ENCODE data around the gene ADSL. TPM values are rescaled to one million over a fixed set of nuclear protein-coding genes. Genes with fewer than 3 reads are reported as not detected.

ADSL gene
- polyA plus RNA-seq, 2 donors = 22.0 to 33.3 TPM

GRCh38 chr22:40396882-40397281 is 50.6 kb downstream of the ADSL start:
- Histone ChIP-seq H3K27me3 (ENCODE audit: control insufficient read depth in 1 of 2, insufficient read depth in 2 of 2, low read length in 2 of 2) (no peaks in the 10 kb centered on the region), H3K9me3 (ENCODE audit: control insufficient read depth in 2 of 2, insufficient read depth in 1 of 2, low read depth in 1 of 2, low read length in 1 of 2) (no peaks in the 10 kb centered on the region), H3K36me3 (ENCODE audit: control insufficient read depth in 2 of 2, insufficient read depth in 2 of 2, low read length in 1 of 2) (peaks cover 5 to 6% of the 10 kb centered on the region in 2 donors), H3K4me1 (ENCODE audit: control insufficient read depth in 2 of 2, insufficient read depth in 2 of 2, low read length in 1 of 2) (peaks cover 0 to 9% of the 10 kb centered on the region in 2 donors), H3K27ac (ENCODE audit: low read depth in 2 of 2, low read length in 1 of 2) (peak overlapping the region; percentile 87 to 94), H3K4me3 (ENCODE audit: low read depth in 1 of 2, low read length in 2 of 2) (no peak overlapping the region)
- 20 to 26% methylated on average over 4 of the region's 4 CpGs for whole genome bisulfite sequencing, 2 donors

- 54 to 58% methylated on average over 1 of the region's 1 CpG for WGBS, 2 donors
These were observed 51.1 kb downstream of the ADSL start for GRCh38 chr22:40397396-40397795.

GRCh38 chr22:40399621-40400020 is 53.3 kb downstream of the ADSL start:
- peaks cover 6 to 16% of the 10 kb centered on the region in 2 donors for H3K36me3 ChIP-seq (ENCODE audit: control insufficient read depth in 2 of 2, insufficient read depth in 2 of 2, low read length in 1 of 2)
- 83 to 87% methylated on average over 2 of the region's 2 CpGs for WGBS, 2 donors
- H3K27me3 ChIP-seq (ENCODE audit: control insufficient read depth in 1 of 2, insufficient read depth in 2 of 2, low read length in 2 of 2) = no peaks in the 10 kb centered on the region

More at GRCh38 chr22:40397396-40397795, 51.1 kb downstream of the ADSL start:
- no peak overlapping the region for H3K4me3 ChIP-seq (ENCODE audit: low read depth in 1 of 2, low read length in 2 of 2)
- no peaks in the 10 kb centered on the region for H3K27me3 ChIP-seq (ENCODE audit: control insufficient read depth in 1 of 2, insufficient read depth in 2 of 2, low read length in 2 of 2)
- peaks cover 0 to 9% of the 10 kb centered on the region in 2 donors for H3K4me1 ChIP-seq (ENCODE audit: control insufficient read depth in 2 of 2, insufficient read depth in 2 of 2, low read length in 1 of 2)
- H3K36me3 ChIP-seq (ENCODE audit: control insufficient read depth in 2 of 2, insufficient read depth in 2 of 2, low read length in 1 of 2) = peaks cover 6 to 10% of the 10 kb centered on the region in 2 donors
- no peaks in the 10 kb centered on the region for H3K9me3 ChIP-seq (ENCODE audit: control insufficient read depth in 2 of 2, insufficient read depth in 1 of 2, low read depth in 1 of 2, low read length in 1 of 2)
- H3K27ac ChIP-seq (ENCODE audit: low read depth in 2 of 2, low read length in 1 of 2) = peak overlapping the region; percentile 74 to 87

GRCh38 chr22:40400159-40400558 is 53.9 kb downstream of the ADSL start:
- H3K36me3 ChIP-seq (ENCODE audit: control insufficient read depth in 2 of 2, insufficient read depth in 2 of 2, low read length in 1 of 2) = peaks cover 8 to 18% of the 10 kb centered on the region in 2 donors
- no peak overlapping the region for H3K4me3 ChIP-seq (ENCODE audit: low read depth in 1 of 2, low read length in 2 of 2)
- WGBS, 2 donors = 66 to 75% methylated on average over 15 of the region's 15 CpGs
- H3K4me1 ChIP-seq (ENCODE audit: control insufficient read depth in 2 of 2, insufficient read depth in 2 of 2, low read length in 1 of 2) = peaks cover 3 to 9% of the 10 kb centered on the region in 2 donors
- H3K27ac ChIP-seq (ENCODE audit: low read depth in 2 of 2, low read length in 1 of 2) = no peak overlapping the region
- H3K9me3 ChIP-seq (ENCODE audit: control insufficient read depth in 2 of 2, insufficient read depth in 1 of 2, low read depth in 1 of 2, low read length in 1 of 2) = no peaks in the 10 kb centered on the region
- H3K27me3 ChIP-seq (ENCODE audit: control insufficient read depth in 1 of 2, insufficient read depth in 2 of 2, low read length in 2 of 2) = no peaks in the 10 kb centered on the region

More at GRCh38 chr22:40399621-40400020, 53.3 kb downstream of the ADSL start:
- no peak overlapping the region for H3K4me3 ChIP-seq (ENCODE audit: low read depth in 1 of 2, low read length in 2 of 2)
- peaks cover 3 to 9% of the 10 kb centered on the region in 2 donors for H3K4me1 ChIP-seq (ENCODE audit: control insufficient read depth in 2 of 2, insufficient read depth in 2 of 2, low read length in 1 of 2)
- H3K27ac ChIP-seq (ENCODE audit: low read depth in 2 of 2, low read length in 1 of 2) = peak overlapping the region in 1 of 2 donors; percentile 48
- H3K9me3 ChIP-seq (ENCODE audit: control insufficient read depth in 2 of 2, insufficient read depth in 1 of 2, low read depth in 1 of 2, low read length in 1 of 2) = no peaks in the 10 kb centered on the region

GRCh38 chr22:40401532-40401931 is 55.2 kb downstream of the ADSL start:
- Histone ChIP-seq H3K4me3 (ENCODE audit: low read depth in 1 of 2, low read length in 2 of 2) (no peak overlapping the region), H3K36me3 (ENCODE audit: control insufficient read depth in 2 of 2, insufficient read depth in 2 of 2, low read length in 1 of 2) (peaks cover 22 to 31% of the 10 kb centered on the region in 2 donors), H3K27ac (ENCODE audit: low read depth in 2 of 2, low read length in 1 of 2) (no peak overlapping the region), H3K27me3 (ENCODE audit: control insufficient read depth in 1 of 2, insufficient read depth in 2 of 2, low read length in 2 of 2) (no peaks in the 10 kb centered on the region), H3K9me3 (ENCODE audit: control insufficient read depth in 2 of 2, insufficient read depth in 1 of 2, low read depth in 1 of 2, low read length in 1 of 2) (no peaks in the 10 kb centered on the region), H3K4me1 (ENCODE audit: control insufficient read depth in 2 of 2, insufficient read depth in 2 of 2, low read length in 1 of 2) (peaks cover 3 to 9% of the 10 kb centered on the region in 2 donors)
- 73 to 90% methylated on average over 4 of the region's 4 CpGs for WGBS, 2 donors

- 88 to 89% methylated on average over 8 of the region's 8 CpGs for WGBS, 2 donors
- Histone ChIP-seq H3K4me3 (ENCODE audit: low read depth in 1 of 2, low read length in 2 of 2) (no peak overlapping the region), H3K27ac (ENCODE audit: low read depth in 2 of 2, low read length in 1 of 2) (no peak overlapping the region), H3K36me3 (ENCODE audit: control insufficient read depth in 2 of 2, insufficient read depth in 2 of 2, low read length in 1 of 2) (peaks cover 26 to 35% of the 10 kb centered on the region in 2 donors), H3K4me1 (ENCODE audit: control insufficient read depth in 2 of 2, insufficient read depth in 2 of 2, low read length in 1 of 2) (peaks cover 3 to 9% of the 10 kb centered on the region in 2 donors), H3K9me3 (ENCODE audit: control insufficient read depth in 2 of 2, insufficient read depth in 1 of 2, low read depth in 1 of 2, low read length in 1 of 2) (no peaks in the 10 kb centered on the region), H3K27me3 (ENCODE audit: control insufficient read depth in 1 of 2, insufficient read depth in 2 of 2, low read length in 2 of 2) (no peaks in the 10 kb centered on the region)
These were observed 55.7 kb downstream of the ADSL start for GRCh38 chr22:40401981-40402406.

GRCh38 chr22:40403141-40403540 is 56.8 kb downstream of the ADSL start:
- peaks cover 37% of the 10 kb centered on the region in 2 donors for H3K36me3 ChIP-seq (ENCODE audit: control insufficient read depth in 2 of 2, insufficient read depth in 2 of 2, low read length in 1 of 2)
- no peak overlapping the region for H3K4me3 ChIP-seq (ENCODE audit: low read depth in 1 of 2, low read length in 2 of 2)
- H3K27ac ChIP-seq (ENCODE audit: low read depth in 2 of 2, low read length in 1 of 2) = no peak overlapping the region
- H3K4me1 ChIP-seq (ENCODE audit: control insufficient read depth in 2 of 2, insufficient read depth in 2 of 2, low read length in 1 of 2) = peaks cover 3 to 5% of the 10 kb centered on the region in 2 donors
- H3K9me3 ChIP-seq (ENCODE audit: control insufficient read depth in 2 of 2, insufficient read depth in 1 of 2, low read depth in 1 of 2, low read length in 1 of 2) = no peaks in the 10 kb centered on the region
- WGBS, 2 donors = 88 to 94% methylated on average over 3 of the region's 3 CpGs
- no peaks in the 10 kb centered on the region for H3K27me3 ChIP-seq (ENCODE audit: control insufficient read depth in 1 of 2, insufficient read depth in 2 of 2, low read length in 2 of 2)

- H3K36me3 ChIP-seq (ENCODE audit: control insufficient read depth in 2 of 2, insufficient read depth in 2 of 2, low read length in 1 of 2) = peaks cover 40% of the 10 kb centered on the region in 2 donors
- H3K4me3 ChIP-seq (ENCODE audit: low read depth in 1 of 2, low read length in 2 of 2) = no peak overlapping the region
- peaks cover 3% of the 10 kb centered on the region in 2 donors for H3K4me1 ChIP-seq (ENCODE audit: control insufficient read depth in 2 of 2, insufficient read depth in 2 of 2, low read length in 1 of 2)
- no peaks in the 10 kb centered on the region for H3K9me3 ChIP-seq (ENCODE audit: control insufficient read depth in 2 of 2, insufficient read depth in 1 of 2, low read depth in 1 of 2, low read length in 1 of 2)
- no peak overlapping the region for H3K27ac ChIP-seq (ENCODE audit: low read depth in 2 of 2, low read length in 1 of 2)
- no peaks in the 10 kb centered on the region for H3K27me3 ChIP-seq (ENCODE audit: control insufficient read depth in 1 of 2, insufficient read depth in 2 of 2, low read length in 2 of 2)
- 81 to 82% methylated on average over 7 of the region's 7 CpGs for WGBS, 2 donors
These were observed 57.4 kb downstream of the ADSL start for GRCh38 chr22:40403651-40404050.

GRCh38 chr22:40404251-40405177 is 58.2 kb downstream of the ADSL start:
- peaks cover 1 to 3% of the 10 kb centered on the region in 2 donors for H3K4me1 ChIP-seq (ENCODE audit: control insufficient read depth in 2 of 2, insufficient read depth in 2 of 2, low read length in 1 of 2)
- H3K4me3 ChIP-seq (ENCODE audit: low read depth in 1 of 2, low read length in 2 of 2) = no peak overlapping the region
- H3K27ac ChIP-seq (ENCODE audit: low read depth in 2 of 2, low read length in 1 of 2) = no peak overlapping the region
- no peaks in the 10 kb centered on the region for H3K27me3 ChIP-seq (ENCODE audit: control insufficient read depth in 1 of 2, insufficient read depth in 2 of 2, low read length in 2 of 2)
- H3K36me3 ChIP-seq (ENCODE audit: control insufficient read depth in 2 of 2, insufficient read depth in 2 of 2, low read length in 1 of 2) = peaks cover 42 to 49% of the 10 kb centered on the region in 2 donors
- WGBS, 2 donors = 87 to 88% methylated on average over 25 of the region's 25 CpGs
- H3K9me3 ChIP-seq (ENCODE audit: control insufficient read depth in 2 of 2, insufficient read depth in 1 of 2, low read depth in 1 of 2, low read length in 1 of 2) = no peaks in the 10 kb centered on the region
